RWPE1 (cell line): ENCODE measurements around the gene ST3GAL6.

ENCODE experiments used
- CTCF ChIA-PET: fragments of 350-600 bp; sonication (Branson Sonifier 250); formaldehyde crosslinking; extraction: SDS; loops from one replicate; lab custom pipeline; 2021; lab: Yijun Ruan, JAX
- POLR2A ChIA-PET: fragments of 400-600 bp; formaldehyde crosslinking; extraction: SDS; loops from one replicate; lab custom pipeline; 2020; ENCODE audit warnings: antibody characterized with exemption; ENCODE audit not compliant: low non-redundant PET; lab: Yijun Ruan, JAX
- DNase-seq: peaks from one replicate; pipeline ENCODE4 v3.0.0; 2012; ENCODE audit warnings: low spot score
- H3K27ac ChIP-seq: fragments of 450-650 bp; 2 replicates; pipeline ENCODE4 v1.5.1; 2017
- CTCF ChIP-seq: fragments of 450-650 bp; conservative IDR thresholded peaks from 2 replicates; pipeline ENCODE4 v1.5.1; 2017; ENCODE audit warnings: low read depth, mild to moderate bottlenecking

ST3GAL6 gene

GRCh38 chr3:98763076-98763475, at the start of gene ST3GAL6:
TSS of gene ST3GAL6 (plus strand) at chr3:98763340. CDS start at chr3:98768441, 5,101 bp downstream.
- TF ChIP-seq CTCF, result no peak
- H3K27ac ChIP-seq, result no peak within 1 kb of the TSS
- ChIA-PET POLR2A (no interaction called here), CTCF (interaction anchor here (0.6 kb wide), 1 partner anchor 56 kb away, joined by 5 read pairs; no protein-coding TSS in a partner anchor)
- DNase-seq, result no peak

GRCh38 chr3:98713984-98714383, 49.2 kb upstream of the ST3GAL6 start:
- CTCF ChIA-PET, result no interaction called here
- no peak for TF ChIP-seq CTCF
- DNase-seq, result no peak
- no peak overlapping the region for H3K27ac ChIP-seq
- POLR2A ChIA-PET, result no interaction called here

GRCh38 chr3:98717584-98717983, 45.6 kb upstream of the ST3GAL6 start:
- CTCF ChIA-PET, result interaction anchor here (0.6 to 1.2 kb wide), 2 partner anchors 9 to 76 kb away, joined by 3 read pairs; no protein-coding TSS in a partner anchor
- TF ChIP-seq CTCF, result no peak
- H3K27ac ChIP-seq, result no peak overlapping the region
- no peak for DNase-seq
- POLR2A ChIA-PET, result no interaction called here

- CTCF ChIA-PET, result no interaction called here
- TF ChIP-seq CTCF, result no peak
- POLR2A ChIA-PET, result no interaction called here
- H3K27ac ChIP-seq, result no peak overlapping the region
- DNase-seq, result no peak
Observed at GRCh38 chr3:98718730-98719129, 44.4 kb upstream of the ST3GAL6 start.

GRCh38 chr3:98721776-98722175, 41.4 kb upstream of the ST3GAL6 start:
- no peak for DNase-seq
- no peak for TF ChIP-seq CTCF
- CTCF ChIA-PET, result interaction anchor here (0.6 kb wide), 3 partner anchors 19 to 393 kb away, joined by 4 to 6 read pairs (median 4); no protein-coding TSS in a partner anchor
- POLR2A ChIA-PET, result no interaction called here
- no peak overlapping the region for H3K27ac ChIP-seq

GRCh38 chr3:98722389-98722788, 40.8 kb upstream of the ST3GAL6 start:
- ChIA-PET CTCF (interaction anchor here (0.6 kb wide), 2 partner anchors 18 to 24 kb away, joined by 4 read pairs; no protein-coding TSS in a partner anchor), POLR2A (no interaction called here)
- TF ChIP-seq CTCF, result no peak
- no peak overlapping the region for H3K27ac ChIP-seq
- DNase-seq, result no peak
